Measurements from ENCODE around the gene PTGR1.

DNA sequence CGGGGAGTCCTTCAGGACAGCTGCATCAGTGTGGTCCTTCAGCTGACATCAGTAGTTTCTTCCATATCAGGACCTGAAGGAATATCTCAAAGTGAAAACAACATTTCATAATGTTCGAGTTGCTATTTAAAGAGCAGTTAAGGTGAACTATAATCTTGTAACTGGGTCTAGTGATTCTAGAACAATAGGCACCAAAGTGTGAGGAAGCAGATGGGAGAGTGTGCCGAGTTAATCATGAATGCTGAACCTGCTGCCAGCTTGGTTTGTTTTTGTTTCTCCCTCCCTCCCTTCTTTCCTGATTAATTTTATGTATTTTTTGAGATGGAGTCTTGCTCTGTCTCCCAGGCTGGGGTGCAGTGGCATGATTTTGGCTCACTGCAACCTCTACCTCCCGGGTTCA lies 3.6 kb upstream of the PTGR1 start:
- TF ChIP-seq, protein P1, sequence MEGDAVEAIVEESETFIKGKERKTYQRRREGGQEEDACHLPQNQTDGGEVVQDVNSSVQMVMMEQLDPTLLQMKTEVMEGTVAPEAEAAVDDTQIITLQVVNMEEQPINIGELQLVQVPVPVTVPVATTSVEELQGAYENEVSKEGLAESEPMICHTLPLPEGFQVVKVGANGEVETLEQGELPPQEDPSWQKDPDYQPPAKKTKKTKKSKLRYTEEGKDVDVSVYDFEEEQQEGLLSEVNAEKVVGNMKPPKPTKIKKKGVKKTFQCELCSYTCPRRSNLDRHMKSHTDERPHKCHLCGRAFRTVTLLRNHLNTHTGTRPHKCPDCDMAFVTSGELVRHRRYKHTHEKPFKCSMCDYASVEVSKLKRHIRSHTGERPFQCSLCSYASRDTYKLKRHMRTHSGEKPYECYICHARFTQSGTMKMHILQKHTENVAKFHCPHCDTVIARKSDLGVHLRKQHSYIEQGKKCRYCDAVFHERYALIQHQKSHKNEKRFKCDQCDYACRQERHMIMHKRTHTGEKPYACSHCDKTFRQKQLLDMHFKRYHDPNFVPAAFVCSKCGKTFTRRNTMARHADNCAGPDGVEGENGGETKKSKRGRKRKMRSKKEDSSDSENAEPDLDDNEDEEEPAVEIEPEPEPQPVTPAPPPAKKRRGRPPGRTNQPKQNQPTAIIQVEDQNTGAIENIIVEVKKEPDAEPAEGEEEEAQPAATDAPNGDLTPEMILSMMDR (IDR thresholded peaks at IDR 0.05) = no peak
- TF ChIP-seq POLR2A (IDR thresholded peaks at IDR 0.05) (no peak), EP300 (IDR thresholded peaks at IDR 0.05; ENCODE audit: low read depth) (no peak), POLR2AphosphoS5 (IDR thresholded peaks at IDR 0.05) (no peak)
